ENCODE data around the gene FAM151B. TPM values are rescaled to one million over a fixed set of nuclear protein-coding genes. Genes with fewer than 3 reads are reported as not detected.

Gene FAM151B
- total RNA-seq, 3 donors from 2014 or later (not counting 1 experiment from before 2014, with no cell fraction given): 0.21 to 0.45 (median 0.43) TPM

- Histone ChIP-seq H3K4me3 (ENCODE audit: low read length) (no peak overlapping the region), H3K9me3 (ENCODE audit: control insufficient read depth, insufficient read depth, low read length) (no peaks in the 10 kb centered on the region), H3K27me3 (ENCODE audit: control insufficient read depth, insufficient read depth, low read length) (peaks cover 2% of the 10 kb centered on the region), H3K4me1 (ENCODE audit: control insufficient read depth, insufficient read depth, low read length) (no peaks in the 10 kb centered on the region), H3K27ac (ENCODE audit: low read length) (no peak overlapping the region), H3K36me3 (ENCODE audit: control insufficient read depth, insufficient read depth, low read length) (no peaks in the 10 kb centered on the region)
- Mint-ChIP-seq H3K27me3 (ENCODE audit: low read depth in 2 of 2) (peaks cover 0 to 9% of the 10 kb centered on the region in 2 donors), H3K36me3 (no peaks in the 10 kb centered on the region), H3K9me3 (no peaks in the 10 kb centered on the region), H3K4me1 (no peaks in the 10 kb centered on the region), H3K27ac (no peak overlapping the region), H3K4me3 (no peak overlapping the region)
- no peak for TF ChIP-seq CTCF (IDR thresholded peaks at IDR 0.05)
- no peak for ATAC-seq
- intact Hi-C loops (cut with micrococcal nuclease): no loop called here
- DNase-seq: no peak
- WGBS (ENCODE audit: insufficient coverage): 100% methylated on average over 1 of the region's 1 CpG
These were observed 52.8 kb downstream of the FAM151B start for GRCh38 chr5:80540691-80541090.

DNA sequence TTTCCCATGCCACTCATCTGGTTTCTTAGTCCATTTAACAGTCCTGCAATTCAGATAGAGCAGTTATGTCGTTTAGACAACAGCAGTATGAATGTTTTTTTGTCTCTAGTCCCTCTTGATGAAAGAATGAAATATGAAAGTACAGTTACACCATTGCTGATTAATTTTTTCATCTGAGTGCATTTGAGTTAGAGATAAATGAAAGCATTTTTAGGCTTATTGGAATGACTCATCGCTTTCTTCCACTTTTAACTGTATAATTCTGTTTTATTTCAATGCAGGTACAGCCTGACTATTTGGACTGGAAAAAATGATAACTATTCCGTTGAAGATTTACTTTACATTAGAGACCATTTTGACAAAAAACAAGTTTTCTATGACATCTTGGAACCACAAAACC is 53.5 kb downstream of the FAM151B start:
- intact Hi-C loops (cut with micrococcal nuclease): no loop called here
- no peaks in the 10 kb centered on the region for H3K36me3 ChIP-seq (ENCODE audit: control insufficient read depth, insufficient read depth, low read length)
- WGBS (ENCODE audit: insufficient coverage): 71% methylated on average over 2 of the region's 3 CpGs
- H3K4me1 ChIP-seq (ENCODE audit: control insufficient read depth, insufficient read depth, low read length): no peaks in the 10 kb centered on the region
- Mint-ChIP-seq H3K27ac (no peak overlapping the region), H3K36me3 (no peaks in the 10 kb centered on the region), H3K4me1 (no peaks in the 10 kb centered on the region), H3K4me3 (no peak overlapping the region), H3K9me3 (no peaks in the 10 kb centered on the region), H3K27me3 (ENCODE audit: low read depth in 2 of 2) (peaks cover 0 to 9% of the 10 kb centered on the region in 2 donors)
- H3K27ac ChIP-seq (ENCODE audit: low read length): no peak overlapping the region
- peaks cover 2% of the 10 kb centered on the region for H3K27me3 ChIP-seq (ENCODE audit: control insufficient read depth, insufficient read depth, low read length)
- ATAC-seq: no peak
- no peak for DNase-seq
- H3K4me3 ChIP-seq (ENCODE audit: low read length): no peak overlapping the region
- no peaks in the 10 kb centered on the region for H3K9me3 ChIP-seq (ENCODE audit: control insufficient read depth, insufficient read depth, low read length)
- TF ChIP-seq CTCF (IDR thresholded peaks at IDR 0.05): no peak

DNA sequence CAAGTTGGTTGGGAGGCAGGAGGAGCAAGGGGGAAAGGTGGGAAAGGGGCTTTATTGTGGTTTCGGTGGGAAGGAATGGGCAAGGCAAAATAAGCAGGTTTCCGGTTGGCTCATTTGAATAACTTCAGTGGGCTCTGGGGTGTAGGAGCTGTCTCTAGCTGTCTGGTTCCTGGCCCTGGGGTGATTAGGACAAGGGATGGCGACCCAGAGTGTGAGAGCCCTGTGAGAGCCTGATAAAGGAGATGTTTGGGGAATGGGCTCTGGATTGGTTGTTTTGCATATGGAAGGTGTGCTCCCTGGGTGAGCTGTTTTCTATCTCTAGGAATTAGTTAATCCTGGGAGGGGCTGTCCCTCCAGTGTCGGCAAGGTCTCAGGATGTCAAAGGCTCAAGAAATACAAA is 66.7 kb downstream of the FAM151B start:
- DNase-seq (no peak), ATAC-seq (no peak)
- Mint-ChIP-seq H3K9me3 (no peaks in the 10 kb centered on the region), H3K4me3 (no peak overlapping the region), H3K27ac (no peak overlapping the region), H3K4me1 (no peaks in the 10 kb centered on the region), H3K27me3 (ENCODE audit: low read depth in 2 of 2) (peaks cover 12 to 24% of the 10 kb centered on the region in 2 donors), H3K36me3 (no peaks in the 10 kb centered on the region)
- no peak for TF ChIP-seq CTCF (IDR thresholded peaks at IDR 0.05)
- no peaks in the 10 kb centered on the region for H3K36me3 ChIP-seq (ENCODE audit: control insufficient read depth, insufficient read depth, low read length)
- H3K4me1 ChIP-seq (ENCODE audit: control insufficient read depth, insufficient read depth, low read length): no peaks in the 10 kb centered on the region
- no peak overlapping the region for H3K4me3 ChIP-seq (ENCODE audit: low read length)
- H3K9me3 ChIP-seq (ENCODE audit: control insufficient read depth, insufficient read depth, low read length): no peaks in the 10 kb centered on the region
- 79% methylated on average over 4 of the region's 4 CpGs for WGBS (ENCODE audit: insufficient coverage)
- H3K27me3 ChIP-seq (ENCODE audit: control insufficient read depth, insufficient read depth, low read length): peaks cover 7% of the 10 kb centered on the region
- intact Hi-C loops (cut with micrococcal nuclease): no loop called here
- no peak overlapping the region for H3K27ac ChIP-seq (ENCODE audit: low read length)

GRCh38 chr5:80555099-80555498 is 67.2 kb downstream of the FAM151B start:
- WGBS (ENCODE audit: insufficient coverage): 87% methylated on average over 1 of the region's 4 CpGs
- no peak for DNase-seq

More at GRCh38 chr5:80555099-80555498, 67.2 kb downstream of the FAM151B start:
- Mint-ChIP-seq H3K27ac (no peak overlapping the region), H3K27me3 (ENCODE audit: low read depth in 2 of 2) (peaks cover 12 to 23% of the 10 kb centered on the region in 2 donors), H3K4me1 (no peaks in the 10 kb centered on the region), H3K4me3 (no peak overlapping the region), H3K9me3 (no peaks in the 10 kb centered on the region), H3K36me3 (no peaks in the 10 kb centered on the region)
- no peak for ATAC-seq
- no peak overlapping the region for H3K4me3 ChIP-seq (ENCODE audit: low read length)
- intact Hi-C loops (cut with micrococcal nuclease): no loop called here
- H3K9me3 ChIP-seq (ENCODE audit: control insufficient read depth, insufficient read depth, low read length): no peaks in the 10 kb centered on the region
- peaks cover 7% of the 10 kb centered on the region for H3K27me3 ChIP-seq (ENCODE audit: control insufficient read depth, insufficient read depth, low read length)
- no peak for TF ChIP-seq CTCF (IDR thresholded peaks at IDR 0.05)
- no peak overlapping the region for H3K27ac ChIP-seq (ENCODE audit: low read length)
- no peaks in the 10 kb centered on the region for H3K4me1 ChIP-seq (ENCODE audit: control insufficient read depth, insufficient read depth, low read length)
- H3K36me3 ChIP-seq (ENCODE audit: control insufficient read depth, insufficient read depth, low read length): no peaks in the 10 kb centered on the region

All from natural killer cell (primary cell).